Activated CD4-positive, alpha-beta memory T cell treated with anti-CD3 and anti-CD28 coated beads, Interleukin-2, amount 10 ng/mL, durations not matched to agents 7 days and 5 days (primary cell): Measurements from ENCODE around the gene TENT4A. TPM values are rescaled to one million over a fixed set of nuclear protein-coding genes. Genes with fewer than 3 reads are reported as not detected.

Source experiments
- CTCF ChIA-PET: fragments of 350-600 bp; sonication (Branson Sonifier 250); formaldehyde crosslinking; loops from one replicate; lab custom pipeline; 2021; ENCODE audit warnings: antibody characterized with exemption, inconsistent platforms; lab: Charles Lee
- POLR2A ChIA-PET: fragments of 350-600 bp; sonication (Branson Sonifier 250); formaldehyde crosslinking; loops from one replicate; lab custom pipeline; 2021; ENCODE audit warnings: antibody characterized with exemption; lab: Charles Lee
- DNase-seq: peaks from one replicate; pipeline ENCODE4 v3.0.0-alpha.2; 2020
- H3K27ac Mint-ChIP-seq: one replicate; pipeline ENCODE4 v1.8.0; 2021; ENCODE audit warnings: mild to moderate bottlenecking, mixed read lengths
- H3K27me3 Mint-ChIP-seq: one replicate; pipeline ENCODE4 v1.8.0; 2021; ENCODE audit warnings: mixed read lengths
- H3K36me3 Mint-ChIP-seq: one replicate; pipeline ENCODE4 v1.8.0; 2021; ENCODE audit warnings: low read depth, mixed read lengths
- H3K4me1 Mint-ChIP-seq: one replicate; pipeline ENCODE4 v1.8.0; 2021; ENCODE audit warnings: mixed read lengths
- H3K4me3 Mint-ChIP-seq: one replicate; pipeline ENCODE4 v1.8.0; 2021; ENCODE audit warnings: mild to moderate bottlenecking, mixed read lengths
- H3K9me3 Mint-ChIP-seq: one replicate; pipeline ENCODE4 v1.8.0; 2021; ENCODE audit warnings: mixed read lengths
- total RNA-seq, 2 experiments: library from RNA; stranded (reverse); gene quantifications; one replicate each; pipeline ENCODE4 v1.2.3, GENCODE V29; 2021

The TENT4A gene
- total RNA-seq, 2 experiments from 2014 or later: 34.3 to 36.6 TPM

DNA sequence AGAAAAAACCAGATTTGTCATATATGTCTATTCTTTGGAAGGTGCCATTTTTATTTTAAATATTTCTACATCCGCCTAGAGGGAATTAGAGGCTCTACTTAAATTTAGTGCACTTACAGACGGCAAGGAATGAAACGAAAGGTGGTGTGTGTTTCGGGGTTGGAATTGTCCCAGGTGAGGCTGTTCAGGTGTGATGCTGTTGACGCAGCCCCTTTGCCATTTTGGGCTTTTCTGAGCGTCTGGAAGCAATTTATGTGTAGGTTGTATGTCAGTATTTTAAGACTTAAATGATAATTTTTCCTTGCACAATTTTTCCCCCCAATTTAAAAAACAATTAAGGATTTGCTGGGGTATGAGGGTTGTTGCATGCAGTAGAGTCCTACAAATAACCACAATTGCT lies 2.0 kb downstream of the TENT4A start:
- no peak for DNase-seq
- POLR2A ChIA-PET: interaction anchor here (1.4 kb wide), 1 partner anchor 82 kb away, joined by 12 read pairs; the partner anchor contains the start of genes NSUN2 and SRD5A1
- Mint-ChIP-seq H3K4me1 (peaks cover 64% of the 10 kb centered on the region), H3K4me3 (peak overlapping the region; percentile 84), H3K27me3 (peaks cover 3% of the 10 kb centered on the region), H3K36me3 (peaks cover 34% of the 10 kb centered on the region), H3K9me3 (no peaks in the 10 kb centered on the region), H3K27ac (peak overlapping the region; percentile 83)
- CTCF ChIA-PET: no interaction called here

DNA sequence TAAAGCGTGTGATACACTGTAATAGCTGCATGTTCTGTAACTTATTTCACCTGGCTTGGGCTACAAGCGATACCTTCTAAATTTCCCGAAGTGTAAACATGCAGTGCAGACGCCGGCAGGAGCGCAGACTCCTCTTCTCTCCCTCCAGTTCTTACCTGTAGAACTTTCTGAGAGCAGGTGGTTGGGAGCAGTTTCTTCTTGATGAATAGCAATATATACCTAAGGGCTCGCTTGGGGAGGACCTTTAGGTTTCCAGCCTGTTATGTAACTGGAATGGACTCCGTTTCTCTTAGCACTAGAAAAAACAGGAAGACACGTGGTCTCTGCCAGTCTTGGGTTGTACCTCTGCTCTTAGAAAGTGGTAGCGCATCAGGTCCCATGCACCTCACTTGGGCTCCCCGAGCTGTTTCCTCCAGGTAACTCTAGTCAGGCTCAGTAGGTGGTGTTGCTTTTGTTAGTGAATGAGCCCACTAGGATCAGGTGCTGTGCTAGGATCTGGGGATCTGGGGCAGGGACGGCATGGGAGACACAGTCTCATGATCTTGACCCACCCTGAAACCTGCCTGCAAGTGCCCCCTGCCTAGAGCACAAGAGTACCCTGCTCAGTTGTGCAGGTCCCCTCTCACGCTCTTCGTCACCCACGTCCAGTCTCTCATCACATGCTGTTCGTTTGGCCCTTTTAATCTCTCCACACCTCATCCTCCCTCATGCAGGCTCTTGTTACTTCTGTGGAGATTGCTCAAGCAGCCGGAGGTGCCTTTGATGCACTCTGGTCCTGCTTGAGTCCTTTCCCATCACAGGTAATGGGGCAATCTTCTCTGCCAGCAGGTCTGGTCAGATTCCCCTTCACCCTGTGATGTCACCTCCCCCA lies 2.8 kb downstream of the TENT4A start:
- peak overlapping the region; percentile 83 for H3K27ac Mint-ChIP-seq

DNA sequence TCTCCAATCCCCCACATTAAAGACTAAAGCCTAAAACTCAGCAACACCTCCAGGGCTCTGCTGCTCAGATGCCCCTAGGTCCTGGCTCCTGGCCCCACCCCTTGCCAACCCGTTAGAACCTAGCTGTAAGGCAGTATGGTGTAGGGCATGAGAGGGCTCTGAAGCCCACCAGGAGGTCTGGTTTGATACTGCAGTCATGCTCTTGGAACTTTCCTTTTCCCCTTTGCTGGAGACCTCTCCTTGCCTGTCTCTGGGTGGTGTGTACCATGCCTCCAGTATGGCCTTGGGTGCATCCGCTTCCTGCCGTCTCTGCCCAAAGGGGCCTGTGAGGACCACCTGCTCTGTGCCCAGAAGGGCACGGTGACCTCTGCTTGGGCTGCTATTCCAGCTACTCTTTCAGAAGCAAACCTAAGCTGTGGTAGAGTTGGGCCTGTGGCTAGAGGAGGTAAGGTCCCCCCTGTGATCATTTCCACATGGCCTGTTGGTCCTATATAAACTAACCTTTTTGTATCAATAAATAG lies 3.5 kb downstream of the TENT4A start:
- H3K4me1 Mint-ChIP-seq: peaks cover 64% of the 10 kb centered on the region
- peak overlapping the region; percentile 84 for H3K4me3 Mint-ChIP-seq
- no peaks in the 10 kb centered on the region for H3K27me3 Mint-ChIP-seq
- H3K27ac Mint-ChIP-seq: peak overlapping the region; percentile 10
- no peaks in the 10 kb centered on the region for H3K9me3 Mint-ChIP-seq
- CTCF ChIA-PET: no interaction called here
- peaks cover 34% of the 10 kb centered on the region for H3K36me3 Mint-ChIP-seq
- DNase-seq: no peak
- POLR2A ChIA-PET: interaction anchor here (0.8 to 2.0 kb wide), 4 partner anchors 12 to 84 kb away, joined by 4 to 13 read pairs (median 10); partner anchors contain the start of genes NSUN2 and SRD5A1

More for the DNA sequence above, 2.8 kb downstream of the TENT4A start:
- Mint-ChIP-seq H3K4me1 (peaks cover 65% of the 10 kb centered on the region), H3K9me3 (no peaks in the 10 kb centered on the region), H3K4me3 (peak overlapping the region; percentile 84), H3K36me3 (peaks cover 34% of the 10 kb centered on the region), H3K27me3 (no peaks in the 10 kb centered on the region)
- ChIA-PET POLR2A (interaction anchor here (1.4 to 1.7 kb wide), 2 partner anchors 13 to 83 kb away, joined by 7 to 12 read pairs; partner anchors contain the start of genes NSUN2 and SRD5A1), CTCF (no interaction called here)
- peak; percentile 40 for DNase-seq

DNA sequence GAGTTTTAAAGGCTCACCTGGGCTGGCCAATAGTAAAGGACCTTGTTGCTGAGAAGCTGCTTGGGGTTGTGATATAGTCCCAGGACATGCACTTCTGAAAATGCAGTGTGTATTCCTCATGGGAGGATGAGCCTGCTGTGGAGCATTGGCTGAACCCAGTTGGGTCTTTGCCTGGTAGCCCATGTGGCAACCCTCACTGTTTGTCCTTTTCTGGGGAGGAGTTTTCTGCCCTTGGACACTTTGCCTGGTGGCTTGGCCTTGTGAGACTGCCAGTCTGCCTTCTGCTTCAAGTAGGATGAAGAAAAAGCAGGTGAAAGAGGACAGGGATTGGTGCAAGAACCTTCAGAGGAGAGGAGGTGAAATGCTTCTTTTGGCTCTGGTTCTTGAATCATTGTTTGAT lies 4.0 kb downstream of the TENT4A start:
- Mint-ChIP-seq H3K9me3 (no peaks in the 10 kb centered on the region), H3K27me3 (no peaks in the 10 kb centered on the region), H3K27ac (peak overlapping the region; percentile 16), H3K4me1 (peaks cover 64% of the 10 kb centered on the region), H3K36me3 (peaks cover 34% of the 10 kb centered on the region), H3K4me3 (no peak overlapping the region)
- ChIA-PET CTCF (no interaction called here), POLR2A (interaction anchor here (0.8 to 2.0 kb wide), 3 partner anchors 12 to 84 kb away, joined by 4 to 13 read pairs (median 7); partner anchors contain the start of genes NSUN2 and SRD5A1)
- DNase-seq: no peak

- H3K27ac Mint-ChIP-seq: no peak overlapping the region
- no peak overlapping the region for H3K4me3 Mint-ChIP-seq
- H3K9me3 Mint-ChIP-seq: no peaks in the 10 kb centered on the region
- H3K36me3 Mint-ChIP-seq: peaks cover 37% of the 10 kb centered on the region
- POLR2A ChIA-PET: interaction anchor here (1.7 to 2.0 kb wide), 2 partner anchors 11 to 85 kb away, joined by 7 to 13 read pairs; partner anchors contain the start of genes NSUN2 and SRD5A1
- peaks cover 66% of the 10 kb centered on the region for H3K4me1 Mint-ChIP-seq
- CTCF ChIA-PET: interaction anchor here (0.6 to 1.1 kb wide), 2 partner anchors 9 to 18 kb away, joined by 3 read pairs; no protein-coding TSS in a partner anchor
- H3K27me3 Mint-ChIP-seq: no peaks in the 10 kb centered on the region
- no peak for DNase-seq
Measured at GRCh38 chr5:6717687-6718086, 4.5 kb downstream of the TENT4A start.

- no peak for DNase-seq
- POLR2A ChIA-PET: interaction anchor here (1.7 to 2.0 kb wide), 2 partner anchors 11 to 85 kb away, joined by 7 to 13 read pairs; partner anchors contain the start of genes NSUN2 and SRD5A1
- CTCF ChIA-PET: interaction anchor here (0.6 to 1.1 kb wide), 2 partner anchors 8 to 17 kb away, joined by 3 read pairs; no protein-coding TSS in a partner anchor
- peaks cover 68% of the 10 kb centered on the region for H3K4me1 Mint-ChIP-seq
- no peaks in the 10 kb centered on the region for H3K9me3 Mint-ChIP-seq
- H3K36me3 Mint-ChIP-seq: peaks cover 38% of the 10 kb centered on the region
- H3K27me3 Mint-ChIP-seq: no peaks in the 10 kb centered on the region
- H3K4me3 Mint-ChIP-seq: no peak overlapping the region
- no peak overlapping the region for H3K27ac Mint-ChIP-seq
Measured at GRCh38 chr5:6718161-6718681, 5.0 kb downstream of the TENT4A start.

DNA sequence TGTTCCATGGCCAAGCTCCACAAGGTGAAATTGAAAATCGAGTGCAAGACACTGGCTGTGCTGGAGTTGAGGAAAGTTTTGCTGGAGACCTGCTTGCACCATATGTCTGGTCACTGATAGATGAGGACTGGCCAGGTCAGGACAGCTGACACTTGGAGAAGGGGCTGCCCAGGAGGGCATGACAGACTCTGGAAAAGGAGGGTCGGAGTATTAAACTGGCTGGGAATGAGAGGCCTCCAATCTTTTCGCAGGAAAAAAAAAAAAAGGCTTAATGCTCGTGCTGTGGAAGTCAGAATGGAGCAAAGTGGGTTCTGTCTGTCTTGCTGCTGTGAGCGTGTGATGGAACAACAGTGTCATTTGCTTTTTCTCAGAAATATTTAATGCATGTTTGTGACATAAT lies 5.5 kb downstream of the TENT4A start:
- Mint-ChIP-seq H3K4me1 (peaks cover 72% of the 10 kb centered on the region), H3K4me3 (no peak overlapping the region), H3K9me3 (no peaks in the 10 kb centered on the region), H3K36me3 (peaks cover 43% of the 10 kb centered on the region), H3K27me3 (no peaks in the 10 kb centered on the region), H3K27ac (no peak overlapping the region)
- ChIA-PET CTCF (interaction anchor here (1.1 kb wide), 1 partner anchor 8 kb away, joined by 3 read pairs; no protein-coding TSS in a partner anchor), POLR2A (no interaction called here)
- DNase-seq: no peak

GRCh38 chr5:6719417-6719816 lies 6.2 kb downstream of the TENT4A start:
- H3K27me3 Mint-ChIP-seq: no peaks in the 10 kb centered on the region
- no peak overlapping the region for H3K27ac Mint-ChIP-seq
- peaks cover 78% of the 10 kb centered on the region for H3K4me1 Mint-ChIP-seq
- ChIA-PET POLR2A (interaction anchor here (0.8 to 1.6 kb wide), 3 partner anchors 10 to 88 kb away, joined by 3 to 5 read pairs (median 4); partner anchors contain the start of gene SRD5A1), CTCF (no interaction called here)
- H3K36me3 Mint-ChIP-seq: peaks cover 50% of the 10 kb centered on the region
- no peaks in the 10 kb centered on the region for H3K9me3 Mint-ChIP-seq
- DNase-seq: no peak
- no peak overlapping the region for H3K4me3 Mint-ChIP-seq

GRCh38 chr5:6719896-6720560 lies 6.8 kb downstream of the TENT4A start:
- Mint-ChIP-seq H3K4me3 (no peak overlapping the region), H3K9me3 (no peaks in the 10 kb centered on the region), H3K4me1 (peaks cover 82% of the 10 kb centered on the region), H3K27ac (no peak overlapping the region), H3K27me3 (no peaks in the 10 kb centered on the region), H3K36me3 (peaks cover 50% of the 10 kb centered on the region)
- POLR2A ChIA-PET: interaction anchor here (0.8 to 1.6 kb wide), 3 partner anchors 9 to 89 kb away, joined by 3 to 5 read pairs (median 4); partner anchors contain the start of gene SRD5A1
- CTCF ChIA-PET: no interaction called here
- no peak for DNase-seq

DNA sequence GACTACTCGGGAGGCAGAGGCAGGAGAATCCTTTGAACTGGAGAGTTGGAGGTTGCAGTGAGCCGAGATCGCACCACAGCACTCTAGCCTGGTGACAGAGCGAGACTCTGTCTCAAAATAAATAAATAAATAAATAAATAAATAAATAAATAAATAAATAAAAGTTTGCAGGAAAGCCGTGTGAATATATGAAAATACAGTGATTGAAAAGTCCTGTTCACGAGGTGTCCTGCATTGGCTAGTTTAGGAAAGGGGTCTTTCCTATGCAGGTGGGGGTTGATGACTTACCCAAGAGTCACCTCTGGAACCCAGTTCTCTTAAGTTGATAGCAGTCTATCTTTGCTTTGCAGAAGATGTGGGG lies 7.3 kb downstream of the TENT4A start:
- POLR2A ChIA-PET: interaction anchor here (1.6 kb wide), 1 partner anchor 9 kb away, joined by 5 read pairs; no protein-coding TSS in a partner anchor

GRCh38 chr5:6721442-6721841 lies 8.2 kb downstream of the TENT4A start:
- H3K27me3 Mint-ChIP-seq: no peaks in the 10 kb centered on the region
- peaks cover 48% of the 10 kb centered on the region for H3K36me3 Mint-ChIP-seq
- DNase-seq: peak; percentile 8
- ChIA-PET POLR2A (interaction anchor here (1.0 to 1.8 kb wide), 2 partner anchors 9 to 88 kb away, joined by 5 to 6 read pairs; partner anchors contain the start of genes NSUN2, SRD5A1 and TENT4A), CTCF (interaction anchor here (0.8 to 1.1 kb wide), 2 partner anchors 89 to 101 kb away, joined by 4 to 5 read pairs; partner anchors contain the start of genes NSUN2 and SRD5A1)
- H3K4me1 Mint-ChIP-seq: peaks cover 73% of the 10 kb centered on the region
- H3K27ac Mint-ChIP-seq: peak overlapping the region; percentile 74
- no peaks in the 10 kb centered on the region for H3K9me3 Mint-ChIP-seq
- peak overlapping the region; percentile 59 for H3K4me3 Mint-ChIP-seq

More for the DNA sequence above, 7.3 kb downstream of the TENT4A start:
- no peak overlapping the region for H3K4me3 Mint-ChIP-seq
- H3K36me3 Mint-ChIP-seq: peaks cover 47% of the 10 kb centered on the region
- no peak for DNase-seq
- peaks cover 79% of the 10 kb centered on the region for H3K4me1 Mint-ChIP-seq
- no peaks in the 10 kb centered on the region for H3K9me3 Mint-ChIP-seq
- no peak overlapping the region for H3K27ac Mint-ChIP-seq
- no peaks in the 10 kb centered on the region for H3K27me3 Mint-ChIP-seq
- CTCF ChIA-PET: no interaction called here

DNA sequence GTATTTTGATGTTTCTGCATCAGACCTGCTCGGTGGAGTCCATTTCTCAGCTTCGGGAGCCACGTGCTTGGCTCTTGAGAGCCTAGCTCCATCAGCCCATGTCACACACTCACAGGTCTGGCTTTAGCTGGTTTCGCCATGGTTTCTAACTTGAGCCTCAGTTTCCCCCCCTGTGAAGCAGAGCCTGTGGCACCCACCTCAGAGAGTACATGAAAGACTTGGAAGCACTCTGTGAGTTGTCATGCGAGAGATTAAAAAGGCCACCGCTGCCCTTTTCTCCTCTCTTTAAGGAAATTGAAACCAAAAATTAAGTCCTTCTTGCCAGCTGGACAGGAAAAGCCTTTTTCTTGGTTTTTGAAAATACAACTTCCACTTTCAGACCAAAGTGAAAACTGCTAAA lies 8.8 kb downstream of the TENT4A start:
- Mint-ChIP-seq H3K36me3 (peaks cover 48% of the 10 kb centered on the region), H3K4me3 (peak overlapping the region; percentile 59), H3K27ac (peak overlapping the region; percentile 74), H3K4me1 (peaks cover 73% of the 10 kb centered on the region), H3K9me3 (no peaks in the 10 kb centered on the region), H3K27me3 (no peaks in the 10 kb centered on the region)
- CTCF ChIA-PET: interaction anchor here (0.8 to 1.4 kb wide), 5 partner anchors 10 to 100 kb away, joined by 3 to 5 read pairs (median 4); partner anchors contain the start of genes NSUN2 and SRD5A1
- DNase-seq: no peak
- POLR2A ChIA-PET: interaction anchor here (1.0 to 1.8 kb wide), 2 partner anchors 9 to 89 kb away, joined by 5 to 6 read pairs; partner anchors contain the start of genes NSUN2, SRD5A1 and TENT4A
